Measurements from ENCODE around the gene CCNF. TPM values are rescaled to one million over a fixed set of nuclear protein-coding genes. Genes with fewer than 3 reads are reported as not detected.

The CCNF gene
- polyA plus RNA-seq, 1 donor (not counting 4 experiments of a cell fraction or from before 2014, with no cell fraction given), result 3.5 TPM

DNA sequence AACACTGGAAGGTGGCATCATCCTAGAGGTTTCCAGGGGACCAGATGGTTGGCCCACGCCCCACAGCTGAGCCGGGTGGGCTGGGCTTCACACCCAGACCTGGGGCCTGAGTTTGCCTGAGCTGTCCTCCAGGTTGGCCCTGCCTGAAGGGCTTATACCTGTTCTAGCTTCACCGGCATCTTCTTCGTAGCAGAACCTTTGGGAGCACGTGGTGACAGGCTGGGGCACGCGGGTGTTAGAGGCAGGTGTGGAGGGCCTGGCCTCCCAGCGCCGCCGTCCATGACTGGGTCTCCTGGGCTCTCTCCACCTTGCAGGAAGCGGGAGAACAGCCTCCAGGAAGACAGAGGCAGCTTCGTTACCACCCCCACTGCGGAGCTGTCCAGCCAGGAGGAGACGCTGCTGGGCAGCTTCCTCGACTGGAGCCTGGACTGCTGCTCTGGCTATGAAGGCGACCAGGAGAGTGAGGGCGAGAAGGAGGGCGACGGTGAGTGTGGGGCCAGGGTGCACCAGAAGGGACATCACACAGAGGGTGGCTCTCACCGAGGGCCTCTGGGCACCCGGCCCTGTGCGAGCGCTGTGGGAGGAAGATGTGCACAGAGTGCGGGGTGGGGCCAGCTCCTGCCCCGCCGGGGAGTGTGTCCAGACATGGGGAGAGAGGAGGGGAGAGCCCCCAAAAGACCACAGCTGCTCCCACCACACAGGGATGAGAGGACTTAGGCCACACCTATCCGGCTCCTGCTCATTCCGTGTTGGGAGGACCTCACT lies 26.0 kb downstream of the CCNF start:
- dilution Hi-C loops (cut with MboI; ENCODE audit: extremely low pct_ligation_motif_present, low sequenced_read_pairs), result no loop called here
- Histone ChIP-seq H3K4me2 (ENCODE audit: control insufficient read depth, extremely low read depth, insufficient read depth, low read depth, low read length) (no peak overlapping the region), H4K20me1 (ENCODE audit: control insufficient read depth, extremely low read depth, insufficient read depth, low read length) (no peaks in the 10 kb centered on the region), H2AFZ (ENCODE audit: control insufficient read depth, low read length) (no peak overlapping the region), H3K27me3 (ENCODE audit: control insufficient read depth, extremely low read depth, insufficient read depth, low read length) (no peaks in the 10 kb centered on the region), H3K36me3 (ENCODE audit: control insufficient read depth in 2 of 2, extremely low read depth in 1 of 2, insufficient read depth in 2 of 2, low read length in 2 of 2) (peaks cover 14 to 36% of the 10 kb centered on the region in 2 experiments), H3K27ac (ENCODE audit: control insufficient read depth, insufficient read depth, low read length) (no peak overlapping the region), H3K4me3 (ENCODE audit: control insufficient read depth in 2 of 3, extremely low read depth in 1 of 3, insufficient read depth in 2 of 3, low read depth in 1 of 3, low read length in 3 of 3) (no peak overlapping the region), H3K4me1 (ENCODE audit: control insufficient read depth, extremely low read depth, insufficient read depth, low read length) (peaks cover 4% of the 10 kb centered on the region), H3K9me3 (ENCODE audit: control insufficient read depth, low read depth, low read length) (no peaks in the 10 kb centered on the region), H3K9ac (ENCODE audit: control insufficient read depth, extremely low read depth, insufficient read depth, low read length) (no peak overlapping the region), H3K9me1 (ENCODE audit: control insufficient read depth, extremely low read depth, insufficient read depth, low read length) (no peaks in the 10 kb centered on the region), H3K79me2 (ENCODE audit: control insufficient read depth, insufficient read depth, low read length) (no peaks in the 10 kb centered on the region)
- FAIRE-seq, result no peak
- TF ChIP-seq EZH2 (IDR thresholded peaks at IDR 0.05; ENCODE audit: low read length), result no peak
- TF ChIP-seq, protein P1, sequence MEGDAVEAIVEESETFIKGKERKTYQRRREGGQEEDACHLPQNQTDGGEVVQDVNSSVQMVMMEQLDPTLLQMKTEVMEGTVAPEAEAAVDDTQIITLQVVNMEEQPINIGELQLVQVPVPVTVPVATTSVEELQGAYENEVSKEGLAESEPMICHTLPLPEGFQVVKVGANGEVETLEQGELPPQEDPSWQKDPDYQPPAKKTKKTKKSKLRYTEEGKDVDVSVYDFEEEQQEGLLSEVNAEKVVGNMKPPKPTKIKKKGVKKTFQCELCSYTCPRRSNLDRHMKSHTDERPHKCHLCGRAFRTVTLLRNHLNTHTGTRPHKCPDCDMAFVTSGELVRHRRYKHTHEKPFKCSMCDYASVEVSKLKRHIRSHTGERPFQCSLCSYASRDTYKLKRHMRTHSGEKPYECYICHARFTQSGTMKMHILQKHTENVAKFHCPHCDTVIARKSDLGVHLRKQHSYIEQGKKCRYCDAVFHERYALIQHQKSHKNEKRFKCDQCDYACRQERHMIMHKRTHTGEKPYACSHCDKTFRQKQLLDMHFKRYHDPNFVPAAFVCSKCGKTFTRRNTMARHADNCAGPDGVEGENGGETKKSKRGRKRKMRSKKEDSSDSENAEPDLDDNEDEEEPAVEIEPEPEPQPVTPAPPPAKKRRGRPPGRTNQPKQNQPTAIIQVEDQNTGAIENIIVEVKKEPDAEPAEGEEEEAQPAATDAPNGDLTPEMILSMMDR (optimal IDR thresholded peaks at IDR 0.05 in 1 of 3, IDR thresholded peaks at IDR 0.05 in 1 of 3, conservative IDR thresholded peaks at IDR 0.05 in 1 of 3; ENCODE audit: extremely low read depth in 1 of 3, insufficient read depth in 2 of 3, low read length in 3 of 3), result no peak
- DNase-seq (ENCODE audit: low read depth, low spot score), result no peak

DNA sequence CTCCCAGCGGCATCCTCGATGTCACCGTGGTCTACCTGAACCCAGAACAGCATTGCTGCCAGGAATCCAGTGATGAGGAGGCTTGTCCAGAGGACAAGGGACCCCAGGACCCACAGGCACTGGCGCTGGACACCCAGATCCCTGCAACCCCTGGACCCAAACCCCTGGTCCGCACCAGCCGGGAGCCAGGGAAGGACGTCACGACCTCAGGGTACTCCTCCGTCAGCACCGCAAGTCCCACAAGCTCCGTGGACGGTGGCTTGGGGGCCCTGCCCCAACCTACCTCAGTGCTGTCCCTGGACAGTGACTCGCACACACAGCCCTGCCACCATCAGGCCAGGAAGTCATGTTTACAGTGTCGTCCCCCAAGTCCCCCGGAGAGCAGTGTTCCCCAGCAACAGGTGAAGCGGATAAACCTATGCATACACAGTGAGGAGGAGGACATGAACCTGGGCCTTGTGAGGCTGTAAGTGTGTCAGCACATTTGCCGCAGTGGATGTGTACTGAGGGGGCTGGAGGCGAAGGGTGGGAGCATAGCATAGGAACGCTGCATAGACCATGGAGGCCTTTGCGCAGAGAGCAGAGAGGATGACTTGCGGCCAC lies 27.4 kb downstream of the CCNF start:
- H3K79me2 ChIP-seq (ENCODE audit: control insufficient read depth, insufficient read depth, low read length), result no peaks in the 10 kb centered on the region
- no peaks in the 10 kb centered on the region for H3K27me3 ChIP-seq (ENCODE audit: control insufficient read depth, extremely low read depth, insufficient read depth, low read length)
- H2AFZ ChIP-seq (ENCODE audit: control insufficient read depth, low read length), result no peak overlapping the region
- TF ChIP-seq, protein P1 (optimal IDR thresholded peaks at IDR 0.05 in 1 of 3, IDR thresholded peaks at IDR 0.05 in 1 of 3, conservative IDR thresholded peaks at IDR 0.05 in 1 of 3; ENCODE audit: extremely low read depth in 1 of 3, insufficient read depth in 2 of 3, low read length in 3 of 3), result no peak
- TF ChIP-seq EZH2 (IDR thresholded peaks at IDR 0.05; ENCODE audit: low read length), result no peak
- no peak overlapping the region for H3K4me2 ChIP-seq (ENCODE audit: control insufficient read depth, extremely low read depth, insufficient read depth, low read depth, low read length)
- H3K27ac ChIP-seq (ENCODE audit: control insufficient read depth, insufficient read depth, low read length), result no peak overlapping the region
- H4K20me1 ChIP-seq (ENCODE audit: control insufficient read depth, extremely low read depth, insufficient read depth, low read length), result no peaks in the 10 kb centered on the region
- H3K9me3 ChIP-seq (ENCODE audit: control insufficient read depth, low read depth, low read length), result no peaks in the 10 kb centered on the region
- DNase-seq (ENCODE audit: low read depth, low spot score) (no peak), FAIRE-seq (no peak)
- peaks cover 10% of the 10 kb centered on the region for H3K4me1 ChIP-seq (ENCODE audit: control insufficient read depth, extremely low read depth, insufficient read depth, low read length)
- dilution Hi-C loops (cut with MboI; ENCODE audit: extremely low pct_ligation_motif_present, low sequenced_read_pairs), result no loop called here
- no peak overlapping the region for H3K4me3 ChIP-seq (ENCODE audit: control insufficient read depth in 2 of 3, extremely low read depth in 1 of 3, insufficient read depth in 2 of 3, low read depth in 1 of 3, low read length in 3 of 3)
- no peak overlapping the region for H3K9ac ChIP-seq (ENCODE audit: control insufficient read depth, extremely low read depth, insufficient read depth, low read length)
- peaks cover 12 to 35% of the 10 kb centered on the region in 2 experiments for H3K36me3 ChIP-seq (ENCODE audit: control insufficient read depth in 2 of 2, extremely low read depth in 1 of 2, insufficient read depth in 2 of 2, low read length in 2 of 2)
- H3K9me1 ChIP-seq (ENCODE audit: control insufficient read depth, extremely low read depth, insufficient read depth, low read length), result no peaks in the 10 kb centered on the region

All from keratinocyte (primary cell).